ENCODE data around the gene CTNNA3. TPM values are rescaled to one million over a fixed set of nuclear protein-coding genes. Genes with fewer than 3 reads are reported as not detected.

Gene CTNNA3
- total and polyA plus RNA-seq, 7 donors = under 0.01 to 4.6 (median 2.4) TPM; not detected in 1

- H3K36me3 ChIP-seq = no peaks in the 10 kb centered on the region
- no peak for TF ChIP-seq POLR2A (IDR thresholded peaks at IDR 0.05)
- no peak for TF ChIP-seq POLR2AphosphoS5 (IDR thresholded peaks at IDR 0.05)
- no peak for TF ChIP-seq CTCF (IDR thresholded peaks at IDR 0.05)
- no peak overlapping the region for H3K4me3 ChIP-seq
- peaks cover 0 to 6% (median 0%) of the 10 kb centered on the region in 4 donors for H3K9me3 ChIP-seq
- DNase-seq = no peak
- no peaks in the 10 kb centered on the region for H3K4me1 ChIP-seq
- 7 to 43% methylated on average over 2 of the region's 2 CpGs for WGBS, 2 donors
- intact Hi-C loops (cut with DNase I) = no loop called here
- H3K27ac ChIP-seq = no peak overlapping the region
- H3K27me3 ChIP-seq = no peaks in the 10 kb centered on the region
Measured at GRCh38 chr10:66860376-66860945, 835.5 kb downstream of the CTNNA3 start.

- no peak overlapping the region for H3K4me3 ChIP-seq
- WGBS, 2 donors = 15 to 67% methylated on average over 1 of the region's 1 CpG
- no peak overlapping the region for H3K27ac ChIP-seq
- DNase-seq = no peak
- no peaks in the 10 kb centered on the region for H3K27me3 ChIP-seq
- no peak for TF ChIP-seq POLR2A (IDR thresholded peaks at IDR 0.05)
- TF ChIP-seq POLR2AphosphoS5 (IDR thresholded peaks at IDR 0.05) = no peak
- TF ChIP-seq EP300 (IDR thresholded peaks at IDR 0.05) = no peak
- no peak for TF ChIP-seq CTCF (IDR thresholded peaks at IDR 0.05)
- H3K4me1 ChIP-seq = no peaks in the 10 kb centered on the region
- H3K36me3 ChIP-seq = no peaks in the 10 kb centered on the region
- intact Hi-C loops (cut with DNase I) = no loop called here
- H3K9me3 ChIP-seq = no peaks in the 10 kb centered on the region
Measured at GRCh38 chr10:66852811-66853210, 843.2 kb downstream of the CTNNA3 start.

GRCh38 chr10:66848856-66849255 is 847.1 kb downstream of the CTNNA3 start:
- H3K27ac ChIP-seq = no peak overlapping the region
- WGBS, 2 donors = 66 to 77% methylated on average over 3 of the region's 3 CpGs
- no peaks in the 10 kb centered on the region for H3K27me3 ChIP-seq
- TF ChIP-seq EP300 (IDR thresholded peaks at IDR 0.05) (no peak), CTCF (IDR thresholded peaks at IDR 0.05) (no peak), POLR2AphosphoS5 (IDR thresholded peaks at IDR 0.05) (no peak), POLR2A (IDR thresholded peaks at IDR 0.05) (no peak)
- H3K36me3 ChIP-seq = no peaks in the 10 kb centered on the region
- H3K4me1 ChIP-seq = no peaks in the 10 kb centered on the region
- intact Hi-C loops (cut with DNase I) = no loop called here
- H3K4me3 ChIP-seq = no peak overlapping the region
- DNase-seq = no peak
- no peaks in the 10 kb centered on the region for H3K9me3 ChIP-seq

GRCh38 chr10:66844176-66844942 is 851.6 kb downstream of the CTNNA3 start:
- Histone ChIP-seq H3K4me1 (no peaks in the 10 kb centered on the region), H3K9me3 (no peaks in the 10 kb centered on the region), H3K27me3 (no peaks in the 10 kb centered on the region), H3K36me3 (no peaks in the 10 kb centered on the region), H3K4me3 (no peak overlapping the region), H3K27ac (no peak overlapping the region)
- 90% methylated on average over 1 of the region's 1 CpG for WGBS, 2 donors
- no peak for DNase-seq
- TF ChIP-seq EP300 (IDR thresholded peaks at IDR 0.05) (no peak), POLR2AphosphoS5 (IDR thresholded peaks at IDR 0.05) (no peak), POLR2A (IDR thresholded peaks at IDR 0.05) (no peak), CTCF (IDR thresholded peaks at IDR 0.05) (no peak)
- intact Hi-C loops (cut with DNase I) = no loop called here
